Erythroblast (primary cell): ENCODE measurements around the gene USP5.

Experiments
- DNase-seq, 2 experiments: peaks; one replicate each; lab custom pipeline; 2025; lab: John Stamatoyannopoulos, UW
- GATA1 ChIP-seq: IDR thresholded peaks from 2 replicates; pipeline ENCODE4 v1.6.1; 2011; ENCODE audit warnings: low read depth, mild to moderate bottlenecking, control low read depth, low read length, moderate library complexity
- POLR2A ChIP-seq: IDR thresholded peaks from 2 replicates; pipeline ENCODE4 v1.6.1; 2011; ENCODE audit warnings: mild to moderate bottlenecking, low read length

USP5 gene

DNA sequence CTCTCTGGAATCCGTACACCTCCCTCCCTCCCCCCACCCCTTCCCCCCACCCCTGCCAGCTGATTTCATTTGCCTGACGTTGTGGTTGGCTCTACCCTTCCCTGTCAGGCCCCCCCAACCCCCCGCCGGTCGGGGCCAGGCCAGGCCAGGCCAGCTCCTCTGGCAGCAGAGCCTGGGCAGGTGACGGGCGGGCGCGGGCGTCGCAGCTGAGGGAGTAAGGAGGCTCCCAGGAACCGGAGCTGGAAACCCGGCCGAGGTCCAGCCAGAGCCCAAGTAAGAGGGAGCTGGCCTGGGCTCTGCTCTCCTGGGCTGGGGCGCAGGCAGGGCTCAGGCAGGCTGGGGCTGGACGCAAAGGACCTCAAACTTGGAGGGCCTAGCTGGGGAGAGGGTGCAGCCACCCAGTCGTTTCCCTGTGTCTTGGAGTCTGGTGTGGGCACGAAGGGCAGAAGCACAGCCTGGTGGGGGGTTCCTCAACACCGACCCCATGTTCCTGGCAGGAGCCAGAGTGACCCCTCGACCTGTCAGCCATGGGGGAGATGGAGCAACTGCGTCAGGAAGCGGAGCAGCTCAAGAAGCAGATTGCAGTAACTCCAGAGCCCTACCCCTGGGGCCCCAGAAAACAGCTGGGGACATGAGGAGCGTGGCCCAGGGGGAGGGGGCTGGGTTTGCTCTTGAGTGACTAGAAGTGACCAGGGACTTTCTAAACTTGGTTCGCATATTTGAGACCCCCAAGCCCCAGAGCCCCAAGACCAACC, 11.0 kb upstream of the USP5 start, which contains the start of gene GNB3:
GNB3 (plus strand) TSS at position 165 of the 755 bp plus-strand sequence; CDS start at position 528, 363 bp downstream.
- TF ChIP-seq GATA1: no peak
- TF ChIP-seq POLR2A: no peak
- no peak for DNase-seq

DNA sequence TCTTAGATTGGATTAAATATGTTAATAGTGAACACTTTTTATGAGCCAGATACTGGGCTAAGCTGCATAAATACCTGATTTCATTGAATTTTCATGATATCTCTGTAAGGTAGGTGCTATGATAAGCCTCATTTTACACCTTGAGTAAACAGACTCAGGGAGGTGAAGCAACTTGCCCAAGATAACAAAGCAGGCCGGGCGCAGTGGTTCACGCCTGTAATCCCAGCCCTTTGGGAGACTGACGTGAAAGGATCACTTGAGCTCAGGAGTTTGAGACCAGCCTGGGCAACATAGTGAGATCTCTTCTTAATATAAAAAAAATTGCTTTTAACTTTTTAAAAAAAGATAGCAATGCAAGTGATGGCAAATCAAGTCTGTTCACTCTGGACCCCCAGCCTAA, 9.9 kb upstream of the USP5 start:
- TF ChIP-seq GATA1 (no peak), POLR2A (no peak)
- no peak for DNase-seq

DNA sequence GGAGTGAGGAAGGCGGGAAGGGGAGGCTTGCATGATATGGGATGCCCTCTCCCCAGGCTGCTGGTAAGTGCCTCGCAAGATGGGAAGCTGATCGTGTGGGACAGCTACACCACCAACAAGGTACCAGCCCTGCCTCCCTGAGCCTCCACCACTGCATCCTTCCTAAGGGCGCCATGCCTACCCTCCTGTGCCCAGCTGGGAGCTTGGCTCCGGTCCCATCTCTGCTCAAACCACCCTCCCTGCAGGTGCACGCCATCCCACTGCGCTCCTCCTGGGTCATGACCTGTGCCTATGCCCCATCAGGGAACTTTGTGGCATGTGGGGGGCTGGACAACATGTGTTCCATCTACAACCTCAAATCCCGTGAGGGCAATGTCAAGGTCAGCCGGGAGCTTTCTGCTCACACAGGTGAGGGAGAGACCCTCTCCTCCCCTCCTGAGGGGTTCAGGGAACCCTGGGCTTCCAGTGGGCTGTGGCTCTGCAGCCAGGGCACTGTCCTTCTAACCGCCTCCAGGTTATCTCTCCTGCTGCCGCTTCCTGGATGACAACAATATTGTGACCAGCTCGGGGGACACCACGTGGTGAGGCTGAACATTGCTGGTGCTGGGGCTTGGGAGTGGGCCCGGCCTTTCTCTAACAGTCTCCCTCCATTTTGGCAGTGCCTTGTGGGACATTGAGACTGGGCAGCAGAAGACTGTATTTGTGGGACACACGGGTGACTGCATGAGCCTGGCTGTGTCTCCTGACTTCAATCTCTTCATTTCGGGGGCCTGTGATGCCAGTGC, 8.6 kb upstream of the USP5 start:
- TF ChIP-seq GATA1: no peak
- no peak for TF ChIP-seq POLR2A
- DNase-seq: peak; percentile 34 to 55

DNA sequence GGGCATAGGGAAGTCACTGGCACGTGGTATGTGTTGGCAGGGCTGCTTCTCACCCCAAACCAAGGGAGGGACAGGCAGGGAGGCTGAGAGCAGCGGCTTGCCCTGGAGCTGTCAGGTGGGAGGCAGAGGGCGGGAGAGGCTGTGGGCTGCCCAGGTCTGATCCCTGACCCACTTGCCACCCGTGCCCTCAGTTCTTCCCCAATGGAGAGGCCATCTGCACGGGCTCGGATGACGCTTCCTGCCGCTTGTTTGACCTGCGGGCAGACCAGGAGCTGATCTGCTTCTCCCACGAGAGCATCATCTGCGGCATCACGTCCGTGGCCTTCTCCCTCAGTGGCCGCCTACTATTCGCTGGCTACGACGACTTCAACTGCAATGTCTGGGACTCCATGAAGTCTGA, 6.6 kb upstream of the USP5 start:
- no peak for DNase-seq

DNA sequence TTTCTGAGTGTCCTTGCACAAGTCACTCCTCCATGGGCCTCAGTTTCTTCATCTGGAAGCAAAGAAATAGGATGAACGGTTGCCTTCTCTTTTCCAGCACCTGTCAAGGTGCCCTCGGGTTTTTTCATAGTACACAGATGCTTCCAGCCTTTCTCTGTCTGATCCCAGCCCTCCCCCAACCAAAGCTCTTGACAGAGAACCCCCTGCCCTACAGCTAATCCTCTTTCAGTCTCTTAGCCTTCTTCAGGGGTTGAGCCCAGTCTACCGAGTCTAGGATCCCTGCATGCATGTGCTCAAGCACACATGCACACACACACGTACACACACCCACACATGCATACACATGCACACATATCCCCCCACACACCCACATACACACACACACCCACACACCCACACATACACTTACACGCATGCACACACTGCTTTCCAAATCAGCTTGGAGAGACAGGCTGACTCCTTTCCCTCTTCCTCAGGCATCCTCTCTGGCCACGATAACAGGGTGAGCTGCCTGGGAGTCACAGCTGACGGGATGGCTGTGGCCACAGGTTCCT, 5.6 kb upstream of the USP5 start:
- no peak for DNase-seq
- TF ChIP-seq POLR2A (no peak), GATA1 (no peak)

More for the DNA sequence above, 6.6 kb upstream of the USP5 start:
- TF ChIP-seq GATA1: no peak
- no peak for TF ChIP-seq POLR2A

DNA sequence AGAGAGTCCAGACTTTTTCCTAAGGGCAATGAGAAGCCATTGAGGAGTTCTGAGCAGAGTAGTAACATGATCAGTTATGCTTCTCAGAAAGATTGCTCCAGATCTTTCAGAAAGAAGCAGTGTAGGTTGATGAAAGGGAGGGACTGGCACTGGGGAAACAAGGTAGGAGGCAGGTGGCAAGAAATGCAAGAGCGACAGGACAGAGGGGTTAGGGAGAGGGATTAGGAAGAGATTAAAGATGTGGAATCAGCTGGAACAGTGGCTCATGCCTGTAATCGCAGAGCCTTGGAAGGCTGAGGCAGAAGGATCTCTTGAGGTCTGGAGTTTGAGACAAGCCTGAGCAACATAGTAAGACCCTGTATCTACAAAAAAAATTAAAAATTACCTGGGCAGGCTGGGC, 4.3 kb upstream of the USP5 start:
- TF ChIP-seq GATA1 (no peak), POLR2A (no peak)
- DNase-seq: no peak

DNA sequence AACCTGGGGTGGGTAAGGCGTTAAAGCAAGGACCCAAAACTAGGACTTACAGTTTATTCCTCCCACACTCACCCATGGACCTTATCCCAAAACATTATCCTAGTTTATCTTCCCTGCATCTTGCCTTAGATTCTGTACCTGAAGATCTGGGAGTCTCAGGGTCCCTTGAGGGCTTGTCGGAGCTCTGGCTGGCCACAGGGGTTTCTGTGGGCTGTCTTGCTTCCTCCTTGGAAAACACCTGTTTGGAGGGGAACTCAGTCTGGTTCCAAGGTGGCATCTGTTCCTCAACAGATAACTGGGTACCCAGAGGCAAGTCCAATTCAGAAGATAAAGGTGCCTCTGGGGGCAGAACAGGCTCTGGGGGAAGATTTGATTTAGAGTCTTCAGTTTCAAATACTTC, 2.5 kb upstream of the USP5 start:
- TF ChIP-seq GATA1: no peak
- no peak for TF ChIP-seq POLR2A
- DNase-seq: peak in 1 of 2 experiments; percentile 18

DNA sequence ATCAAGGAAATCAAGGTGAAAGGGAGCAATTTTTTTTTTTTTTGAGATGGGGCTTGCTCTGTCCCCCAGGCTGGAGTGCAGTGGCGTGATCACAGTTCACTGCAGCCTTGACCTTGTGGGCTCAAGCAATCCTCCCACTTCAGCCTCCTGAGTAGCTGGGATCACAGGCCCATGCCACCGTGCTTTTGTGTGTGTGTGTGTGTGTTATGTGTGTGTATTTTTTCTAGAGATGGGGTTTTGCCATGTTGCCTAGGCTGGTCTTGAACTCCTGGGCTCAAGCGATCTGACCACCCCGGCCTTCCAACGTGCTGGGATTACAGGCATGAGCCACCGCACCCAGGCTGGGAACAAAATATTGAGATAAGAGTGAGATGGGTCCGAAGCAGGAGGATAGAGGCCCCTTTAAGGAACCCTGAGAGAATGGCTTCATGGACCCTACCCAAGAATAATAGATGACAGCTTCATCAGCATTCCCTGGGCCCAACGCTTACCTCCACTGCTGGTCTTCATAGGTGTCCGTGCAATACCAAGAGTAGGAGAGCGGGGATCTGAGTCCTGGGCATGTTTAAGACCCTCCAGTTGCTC, 1.9 kb upstream of the USP5 start:
- DNase-seq: no peak
- TF ChIP-seq GATA1: no peak
- no peak for TF ChIP-seq POLR2A

DNA sequence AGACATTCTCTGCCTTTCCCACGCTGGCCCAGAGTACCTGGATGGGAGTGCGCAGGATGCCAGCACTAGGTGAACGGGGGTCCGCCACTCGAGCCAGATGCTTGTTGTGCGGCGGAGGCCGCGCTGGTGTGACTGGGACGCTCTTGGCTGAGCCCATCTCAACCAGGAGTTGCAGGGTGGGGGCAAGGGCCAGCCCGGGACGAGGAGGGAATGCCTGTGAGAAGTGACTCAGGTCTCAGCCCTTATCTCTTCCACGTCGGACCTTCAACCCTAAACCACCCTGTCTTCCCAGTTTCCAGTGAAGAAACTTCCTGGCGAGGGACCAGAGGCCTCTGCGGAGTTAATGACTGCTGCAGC, 1.2 kb upstream of the USP5 start:
- DNase-seq: no peak
- TF ChIP-seq POLR2A (no peak), GATA1 (no peak)

DNA sequence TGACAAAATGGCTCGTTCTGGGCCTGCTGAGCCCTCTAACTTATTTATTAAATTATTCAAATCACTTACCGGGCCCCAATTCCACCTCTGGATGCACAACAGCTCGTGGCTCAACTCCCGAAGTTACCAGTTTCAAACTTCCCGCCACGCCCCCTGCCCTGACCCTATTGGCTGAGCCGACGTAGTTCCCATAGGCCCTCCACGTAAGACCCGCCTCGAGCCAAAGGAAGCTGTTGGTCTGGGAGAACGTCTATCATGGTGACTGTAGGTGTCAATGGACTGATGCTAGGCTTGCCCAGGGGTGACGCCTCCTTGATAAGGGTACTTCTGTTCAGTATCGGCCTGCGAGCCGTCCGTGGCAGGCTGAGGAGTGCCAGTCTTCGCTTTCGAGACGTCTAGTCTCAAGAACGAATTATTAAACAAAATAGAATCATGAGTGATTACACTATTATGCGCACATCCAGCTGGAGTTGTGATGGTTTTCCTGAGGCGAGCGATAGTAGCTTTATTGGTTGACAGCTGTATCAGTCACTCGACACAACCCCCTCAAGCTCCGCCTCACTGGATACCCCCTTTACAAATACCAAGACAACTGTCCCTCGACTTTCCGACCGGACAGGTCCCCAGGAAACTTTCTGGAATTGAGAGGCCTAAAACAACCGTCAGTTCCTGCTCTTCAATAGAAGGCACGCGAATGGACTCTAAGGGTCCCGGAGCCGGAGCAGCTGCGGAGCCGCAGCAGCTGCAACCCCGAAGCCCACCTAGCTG, 613 bp upstream of the USP5 start, which contains the start of gene CDCA3:
CDCA3 (minus strand) TSS at position 134 of the 768 bp plus-strand sequence. CDS start 334 bp downstream, outside the sequence.
- TF ChIP-seq GATA1: no peak
- TF ChIP-seq POLR2A: peak; percentile 100
- peak; percentile 99 to 100 for DNase-seq

DNA sequence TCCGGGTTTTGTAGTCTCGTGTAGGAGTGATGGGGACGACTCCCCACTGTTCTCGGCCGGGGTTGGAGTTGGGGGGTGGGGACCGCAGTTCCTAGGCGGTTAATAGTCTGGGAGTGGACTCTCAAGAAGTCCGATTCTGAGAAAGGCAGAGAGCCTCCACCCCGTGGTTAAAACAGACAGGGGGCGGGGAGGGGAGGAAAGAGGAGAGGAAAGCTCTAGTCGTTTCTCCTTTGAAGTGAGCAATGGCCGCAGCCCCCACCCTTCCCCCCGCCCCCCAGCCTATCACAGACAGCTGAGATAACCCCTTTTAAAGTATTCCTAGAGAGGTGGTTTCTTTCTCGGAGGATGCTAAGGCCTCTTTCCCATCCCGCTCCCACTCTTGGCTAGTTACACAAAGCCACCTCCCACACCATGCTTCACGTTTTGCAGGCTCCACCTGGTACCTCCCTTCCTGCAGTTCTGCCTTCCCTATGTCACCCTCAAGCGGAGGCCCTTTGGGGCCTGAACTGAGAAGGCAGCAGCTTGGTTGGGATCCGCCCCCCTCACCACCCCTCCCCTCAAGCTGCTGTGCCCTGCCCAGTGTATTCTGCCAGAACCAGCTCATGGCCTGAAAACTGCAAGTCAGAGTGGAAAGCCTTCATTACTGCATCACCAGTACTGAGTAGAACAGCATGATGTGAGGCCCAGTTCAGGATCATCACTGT, 853 bp downstream of the USP5 start:
- no peak for TF ChIP-seq GATA1
- peak; percentile 29 for TF ChIP-seq POLR2A
- peak; percentile 95 to 96 for DNase-seq

DNA sequence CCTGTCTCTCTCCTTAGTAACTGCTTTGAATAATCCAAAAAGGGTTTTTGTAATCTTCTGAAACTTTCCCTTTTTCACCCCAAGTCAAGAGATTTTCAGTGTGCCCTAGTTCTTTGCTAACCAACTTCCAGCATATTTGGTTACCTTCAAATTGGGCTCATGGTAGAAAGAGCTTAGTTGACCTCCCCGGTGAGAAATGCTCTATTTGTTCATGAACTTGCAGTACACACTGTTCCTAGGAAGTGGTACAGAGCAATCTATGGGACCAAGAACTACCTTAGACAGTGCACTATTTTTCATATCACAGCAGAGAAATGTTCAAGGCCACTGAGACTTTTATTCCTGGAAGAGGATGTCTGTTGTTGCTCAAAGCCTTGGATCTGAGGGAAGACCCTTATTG, 1.7 kb downstream of the USP5 start:
- TF ChIP-seq GATA1: no peak
- no peak for TF ChIP-seq POLR2A
- no peak for DNase-seq

DNA sequence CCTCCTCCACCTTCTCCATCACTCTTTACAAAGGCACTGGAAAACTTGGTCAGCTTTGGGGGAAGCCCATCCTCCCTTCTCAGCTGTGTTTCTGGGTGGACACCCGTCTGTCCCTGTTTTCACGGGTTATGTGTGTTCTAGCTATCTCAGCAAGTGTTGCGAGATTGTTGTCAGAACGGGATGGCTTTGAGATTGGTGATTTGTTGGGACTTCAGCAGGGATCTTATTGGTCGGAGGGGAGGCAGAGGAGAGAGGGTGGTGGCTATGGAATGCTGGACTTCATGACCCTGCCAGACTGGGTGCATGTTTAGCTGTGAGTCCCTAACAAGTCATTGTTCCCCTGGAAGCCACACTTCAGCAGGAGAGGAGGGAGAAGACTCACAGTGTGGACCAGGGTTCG, 2.1 kb downstream of the USP5 start:
- TF ChIP-seq POLR2A (no peak), GATA1 (no peak)
- no peak for DNase-seq
